KOPT-K1 (cell line): ENCODE results near the gene ARMC5.
"Not testable (repeated sequence)": the region's sequence is repeated elsewhere in the genome, so short reads cannot be mapped to it uniquely, and the experiment has no call there.

ENCODE experiments used
- H3K27ac ChIP-seq: fragments of 200-600 bp; sonication (generic); 2 replicates; pipeline ENCODE4 v1.5.1; 2016; ENCODE audit warnings: antibody characterized with exemption, mild to moderate bottlenecking, low read depth, low read length; ENCODE audit not compliant: poor library complexity, severe bottlenecking
- H3K36me3 ChIP-seq: fragments of 200-600 bp; sonication (generic); 2 replicates; pipeline ENCODE4 v1.5.1; 2017; ENCODE audit warnings: antibody characterized with exemption, mild to moderate bottlenecking, low read length, moderate library complexity; ENCODE audit not compliant: insufficient read depth
- H3K9me3 ChIP-seq: fragments of 200-600 bp; sonication (generic); 2 replicates; pipeline ENCODE4 v1.5.1; 2017; ENCODE audit warnings: antibody characterized with exemption, low read length, mild to moderate bottlenecking; ENCODE audit not compliant: insufficient read depth, poor library complexity, severe bottlenecking

Gene ARMC5

DNA sequence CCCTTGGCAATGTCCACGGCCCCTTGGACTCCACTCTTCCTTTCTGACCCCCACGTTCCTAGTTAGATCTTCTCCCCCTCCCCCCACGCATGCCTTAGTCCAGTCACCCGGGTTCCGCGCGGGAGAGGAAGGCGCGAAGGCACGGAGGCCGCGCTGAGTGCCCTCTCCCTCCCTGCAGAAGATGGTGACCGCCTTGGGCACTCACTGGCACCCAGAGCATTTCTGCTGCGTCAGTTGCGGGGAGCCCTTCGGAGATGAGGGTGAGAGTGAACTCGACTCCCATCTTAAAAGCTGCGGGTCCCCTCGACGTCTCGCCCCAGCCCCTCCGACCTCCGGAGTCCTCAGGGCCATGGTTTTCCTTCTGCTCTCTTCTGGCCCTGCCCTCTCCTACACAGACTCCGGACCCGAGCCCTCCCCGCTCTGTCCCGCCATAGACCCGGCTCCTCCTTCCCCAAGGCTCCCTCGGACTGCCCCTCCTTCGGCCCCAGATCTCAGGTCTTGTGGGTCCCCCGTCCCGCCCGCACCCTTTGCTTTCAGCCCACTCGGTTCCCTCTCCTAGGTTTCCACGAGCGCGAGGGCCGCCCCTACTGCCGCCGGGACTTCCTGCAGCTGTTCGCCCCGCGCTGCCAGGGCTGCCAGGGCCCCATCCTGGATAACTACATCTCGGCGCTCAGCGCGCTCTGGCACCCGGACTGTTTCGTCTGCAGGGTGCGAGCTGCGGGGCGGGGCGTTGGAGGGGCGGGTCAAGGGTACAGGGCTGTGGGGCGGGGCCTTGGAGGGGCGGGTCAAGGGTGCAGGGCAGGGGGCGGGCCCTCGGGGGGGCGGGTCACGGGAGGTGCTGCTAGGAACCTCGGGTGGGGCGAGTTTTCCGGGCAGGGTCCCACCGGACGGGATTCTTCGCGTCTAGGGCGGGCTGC, 17.3 kb downstream of the ARMC5 start:
- Histone ChIP-seq H3K36me3 (no peaks in the 10 kb centered on the region), H3K27ac (peak overlapping the region; percentile 53), H3K9me3 (no peaks in the 10 kb centered on the region)

DNA sequence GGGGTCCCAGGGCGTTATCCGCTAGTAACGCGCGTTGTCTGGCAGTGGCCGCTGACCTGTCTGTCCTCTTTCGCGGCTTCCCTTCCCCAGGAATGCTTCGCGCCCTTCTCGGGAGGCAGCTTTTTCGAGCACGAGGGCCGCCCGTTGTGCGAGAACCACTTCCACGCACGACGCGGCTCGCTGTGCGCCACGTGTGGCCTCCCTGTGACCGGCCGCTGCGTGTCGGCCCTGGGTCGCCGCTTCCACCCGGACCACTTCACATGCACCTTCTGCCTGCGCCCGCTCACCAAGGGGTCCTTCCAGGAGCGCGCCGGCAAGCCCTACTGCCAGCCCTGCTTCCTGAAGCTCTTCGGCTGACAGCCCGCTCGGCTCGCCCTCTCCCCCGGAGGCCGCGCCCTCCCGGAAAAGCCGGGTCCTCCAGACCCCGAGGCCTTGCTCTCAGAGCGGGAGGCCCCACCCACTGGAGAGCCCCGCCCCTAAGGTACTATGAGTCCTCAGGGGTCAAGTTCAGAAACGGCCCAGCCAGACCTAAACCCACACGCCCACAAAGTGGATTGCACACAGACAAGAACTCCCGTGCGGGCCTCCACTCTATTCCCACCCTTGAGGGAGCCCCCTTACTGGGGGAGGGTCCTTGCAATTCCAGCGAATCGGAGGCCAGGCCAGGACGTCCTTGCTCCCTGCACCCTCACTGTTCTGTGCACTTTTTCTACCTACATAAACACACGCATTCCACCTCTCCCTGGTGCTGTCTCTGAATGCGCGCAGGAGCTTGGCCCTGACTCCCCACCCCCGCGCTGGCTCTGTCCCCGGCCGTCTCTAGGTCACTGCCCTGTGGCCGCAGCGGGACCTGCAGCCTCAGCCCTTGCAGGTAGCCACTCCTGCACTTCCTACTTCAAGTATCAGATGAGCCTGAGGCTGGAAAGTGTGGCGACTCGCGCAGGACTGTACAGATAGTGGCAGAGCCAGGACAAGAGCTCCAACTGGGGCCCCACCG, 18.2 kb downstream of the ARMC5 start:
- no peaks in the 10 kb centered on the region for H3K9me3 ChIP-seq
- H3K27ac ChIP-seq, result peak overlapping the region; percentile 47

GRCh38 chr16:31478956-31479355, 19.7 kb downstream of the ARMC5 start:
- no peak overlapping the region for H3K27ac ChIP-seq
- H3K36me3 ChIP-seq, result no peaks in the 10 kb centered on the region

More for the DNA sequence above, 18.2 kb downstream of the ARMC5 start:
- H3K36me3 ChIP-seq, result no peaks in the 10 kb centered on the region

DNA sequence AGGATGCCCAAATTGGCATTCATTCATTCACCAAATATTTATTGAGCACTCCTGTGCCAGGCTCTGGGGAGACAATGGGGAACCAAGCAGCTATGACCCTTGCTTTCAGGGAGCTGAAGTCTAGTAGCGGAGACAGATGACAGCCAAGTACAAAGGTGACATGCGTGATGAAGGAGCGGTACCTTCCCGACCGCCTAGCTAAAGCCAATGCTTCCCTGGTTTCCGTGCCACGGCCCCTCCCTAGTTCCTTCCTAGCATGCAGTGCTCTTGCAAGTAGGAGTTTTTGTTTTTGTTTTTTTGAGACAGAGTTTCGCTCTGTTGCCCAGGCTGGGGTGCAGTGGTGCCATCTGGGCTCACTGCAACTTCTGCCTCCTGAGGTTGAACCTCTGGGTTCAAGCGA, 20.4 kb downstream of the ARMC5 start:
- no peak overlapping the region for H3K27ac ChIP-seq
- no peaks in the 10 kb centered on the region for H3K36me3 ChIP-seq
- H3K9me3 ChIP-seq, result no peaks in the 10 kb centered on the region

More at GRCh38 chr16:31478956-31479355, 19.7 kb downstream of the ARMC5 start:
- no peaks in the 10 kb centered on the region for H3K9me3 ChIP-seq

DNA sequence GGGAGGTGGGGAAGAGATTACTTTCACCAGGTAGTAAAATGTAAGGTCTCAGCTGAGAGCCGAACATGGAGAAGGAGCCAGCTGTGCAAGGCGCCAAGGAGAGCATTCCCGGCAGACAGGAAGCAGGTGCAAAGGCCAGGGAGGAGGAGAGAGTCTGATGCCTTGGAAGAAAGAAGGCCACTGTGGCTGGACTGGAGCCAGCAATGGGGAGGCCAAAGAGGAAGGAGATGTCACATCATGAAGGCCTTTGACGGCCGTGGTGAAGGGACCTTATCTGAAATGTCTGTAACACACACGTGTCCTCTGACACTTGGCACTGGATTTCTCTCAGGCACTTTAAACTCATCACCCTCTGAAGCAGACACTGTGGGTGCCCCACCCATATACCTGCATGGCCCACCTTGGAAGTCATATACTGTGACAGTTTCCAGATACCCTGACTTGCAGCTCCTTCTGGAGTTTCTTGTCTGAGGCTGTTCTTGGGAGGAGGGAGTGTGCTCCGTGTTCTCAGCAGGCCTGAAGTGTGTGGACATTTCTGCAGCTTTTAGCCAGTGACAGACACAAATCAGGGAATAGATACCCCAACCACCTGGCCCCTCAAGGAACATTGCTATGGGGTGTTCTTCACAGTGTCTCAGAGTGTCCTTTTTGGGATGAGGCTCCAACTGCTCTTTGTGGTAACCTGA, 21.7 kb downstream of the ARMC5 start:
- Histone ChIP-seq H3K27ac (no peak overlapping the region), H3K36me3 (no peaks in the 10 kb centered on the region), H3K9me3 (no peaks in the 10 kb centered on the region)

- Histone ChIP-seq H3K9me3 (no peaks in the 10 kb centered on the region), H3K27ac (no peak within 1 kb of the TSS), H3K36me3 (no peaks in the 10 kb centered on the region)
Observed at GRCh38 chr16:31483081-31483480, 23.8 kb downstream of the ARMC5 start, which contains the start of gene SLC5A2. SLC5A2 (plus strand) TSS chr16:31483123; CDS start chr16:31483137, 14 bp downstream.

DNA sequence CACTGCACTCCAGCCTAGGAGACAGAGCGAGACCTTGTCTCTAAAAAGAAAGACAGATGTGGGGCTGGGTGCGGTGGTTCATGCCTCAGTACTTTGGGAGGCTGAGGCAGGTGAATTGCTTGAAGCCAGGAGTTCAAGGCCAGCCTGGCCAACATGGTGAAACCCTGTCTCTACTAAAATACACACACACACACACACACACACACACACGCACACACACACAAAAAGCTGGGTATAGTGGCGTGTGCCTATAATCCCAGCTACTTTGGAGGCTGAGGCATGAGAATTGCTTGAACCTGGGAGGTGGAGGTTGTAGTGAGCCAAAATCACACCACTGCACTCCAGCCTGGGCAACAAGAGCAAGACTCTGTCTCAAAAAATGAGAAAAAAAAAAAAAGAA, 24.7 kb downstream of the ARMC5 start:
- H3K36me3 ChIP-seq, H3K27ac ChIP-seq: not testable (repeated sequence)

DNA sequence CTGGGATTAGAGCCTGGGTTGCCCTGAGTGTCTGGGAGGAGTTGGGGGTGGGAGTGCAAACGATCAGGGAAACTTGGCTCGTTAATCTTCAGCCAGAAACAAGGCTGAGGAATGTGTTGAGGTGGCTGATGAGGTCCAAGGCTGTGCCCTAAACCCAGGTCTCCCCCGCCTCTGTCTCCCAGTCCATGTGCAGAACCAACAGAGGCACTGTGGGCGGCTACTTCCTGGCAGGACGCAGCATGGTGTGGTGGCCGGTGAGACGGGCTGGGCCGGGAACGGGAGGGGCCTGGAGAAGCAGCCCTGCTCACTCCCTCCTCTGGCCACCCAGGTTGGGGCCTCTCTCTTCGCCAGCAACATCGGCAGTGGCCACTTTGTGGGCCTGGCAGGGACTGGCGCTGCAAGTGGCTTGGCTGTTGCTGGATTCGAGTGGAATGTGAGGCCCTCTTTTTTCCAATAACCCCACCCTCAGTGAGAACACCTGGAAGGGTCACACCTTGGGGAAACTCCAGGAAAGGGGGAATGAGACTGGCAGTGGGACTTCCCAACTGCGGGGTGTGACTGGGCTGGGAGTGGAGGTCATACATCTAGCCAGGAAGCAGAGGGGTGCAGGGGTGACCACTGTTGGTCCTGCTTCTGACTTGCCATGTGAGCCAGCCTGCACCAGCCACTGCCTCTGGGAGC, 25.3 kb downstream of the ARMC5 start:
- Histone ChIP-seq H3K9me3 (no peaks in the 10 kb centered on the region), H3K27ac (no peak overlapping the region), H3K36me3 (no peaks in the 10 kb centered on the region; the same call in 1 of the 2 replicates)

More for the DNA sequence above, 24.7 kb downstream of the ARMC5 start:
- not testable (repeated sequence) for H3K9me3 ChIP-seq

DNA sequence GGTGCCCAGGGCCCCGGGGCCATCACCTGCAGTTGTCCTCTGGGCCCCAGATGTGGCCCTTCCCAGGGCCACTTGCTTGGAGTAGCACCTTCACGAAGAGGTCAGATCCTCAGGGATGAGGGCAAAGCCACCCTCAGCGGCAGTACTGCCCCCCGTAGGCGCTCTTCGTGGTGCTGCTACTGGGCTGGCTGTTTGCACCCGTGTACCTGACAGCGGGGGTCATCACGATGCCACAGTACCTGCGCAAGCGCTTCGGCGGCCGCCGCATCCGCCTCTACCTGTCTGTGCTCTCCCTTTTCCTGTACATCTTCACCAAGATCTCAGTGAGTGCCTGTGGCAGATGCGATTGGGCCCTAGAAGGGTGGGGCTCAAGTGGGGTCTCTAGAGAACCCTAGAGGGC, 26.3 kb downstream of the ARMC5 start:
- Histone ChIP-seq H3K9me3 (no peaks in the 10 kb centered on the region), H3K36me3 (peaks cover 7% of the 10 kb centered on the region; the same call in 1 of the 2 replicates), H3K27ac (no peak overlapping the region)

- Histone ChIP-seq H3K36me3 (peaks cover 12% of the 10 kb centered on the region; the same call in 1 of the 2 replicates), H3K9me3 (no peaks in the 10 kb centered on the region), H3K27ac (no peak overlapping the region)
Observed at GRCh38 chr16:31486045-31486444, 26.7 kb downstream of the ARMC5 start.

- no peaks in the 10 kb centered on the region for H3K9me3 ChIP-seq
- H3K27ac ChIP-seq, result no peak overlapping the region
- H3K36me3 ChIP-seq, result peaks cover 19% of the 10 kb centered on the region; the same call in 1 of the 2 replicates
Observed at GRCh38 chr16:31487071-31487719, 27.9 kb downstream of the ARMC5 start.

- Histone ChIP-seq H3K36me3 (peaks cover 26% of the 10 kb centered on the region; the same call in 1 of the 2 replicates), H3K27ac (no peak overlapping the region), H3K9me3 (no peaks in the 10 kb centered on the region)
Observed at GRCh38 chr16:31487720-31488467, 28.6 kb downstream of the ARMC5 start.
